WTC11 (cell line): ENCODE results near the gene SLC1A3. TPM values are rescaled to one million over a fixed set of nuclear protein-coding genes. Genes with fewer than 3 reads are reported as not detected.

Experiments
- ATAC-seq: fragments of 200-7000 bp; cut with Tn5 transposase; 2 replicates; pipeline ENCODE4 v1.10.0; 2021; ENCODE audit warnings: mild to moderate bottlenecking, moderate library complexity
- CTCF ChIA-PET: fragments of 300-600 bp; sonication (Branson Sonifier 250); formaldehyde crosslinking; loops from one replicate; lab custom pipeline; 2021; ENCODE audit warnings: antibody characterized with exemption; lab: Charles Lee
- POLR2A ChIA-PET: fragments of 350-600 bp; sonication (Branson Sonifier 250); formaldehyde crosslinking; loops from one replicate; lab custom pipeline; 2021; ENCODE audit warnings: antibody characterized with exemption; lab: Charles Lee
- DNase-seq: peaks from one replicate; pipeline ENCODE4 v3.0.0; 2021; ENCODE audit warnings: low spot score
- H3K27ac Mint-ChIP-seq: 2 replicates; pipeline ENCODE4 v1.8.0; 2021; ENCODE audit warnings: mixed read lengths
- H3K27me3 Mint-ChIP-seq: 2 replicates; pipeline ENCODE4 v1.8.0; 2021; ENCODE audit warnings: low read depth, mild to moderate bottlenecking, moderate library complexity, mixed read lengths
- H3K36me3 Mint-ChIP-seq: 2 replicates; pipeline ENCODE4 v1.8.0; 2021; ENCODE audit warnings: mixed read lengths
- H3K4me1 Mint-ChIP-seq: 2 replicates; pipeline ENCODE4 v1.8.0; 2022; ENCODE audit warnings: mixed read lengths
- H3K4me3 Mint-ChIP-seq: 2 replicates; pipeline ENCODE4 v1.8.0; 2021; ENCODE audit warnings: mild to moderate bottlenecking, moderate library complexity, mixed read lengths
- H3K9me3 Mint-ChIP-seq: 2 replicates; pipeline ENCODE4 v1.8.0; 2021; ENCODE audit warnings: mixed read lengths
- CBFB ChIP-seq: sonication (generic); formaldehyde crosslinking; IDR thresholded peaks from 2 replicates; pipeline ENCODE4 v1.8.1; 2022; ENCODE audit warnings: mild to moderate bottlenecking, low read depth, missing genetic modification reagents
- CREB1 ChIP-seq: sonication (generic); formaldehyde crosslinking; IDR thresholded peaks from 2 replicates; pipeline ENCODE4 v1.8.0; 2023; ENCODE audit warnings: mild to moderate bottlenecking, missing genetic modification reagents
- EMX1 ChIP-seq: fragments of 250-450 bp; sonication (Bioruptor Pico); IDR thresholded peaks from 2 replicates; pipeline ENCODE4 v1.8.0; 2021; ENCODE audit warnings: mild to moderate bottlenecking
- FOXJ3 ChIP-seq: sonication (generic); formaldehyde crosslinking; IDR thresholded peaks from 2 replicates; pipeline ENCODE4 v1.9.0; 2021; ENCODE audit warnings: missing genetic modification reagents, mild to moderate bottlenecking, borderline replicate concordance
- GRHL2 ChIP-seq: fragments of 250-450 bp; sonication (Bioruptor Pico); IDR thresholded peaks from 2 replicates; pipeline ENCODE4 v1.8.0; 2022; ENCODE audit warnings: mild to moderate bottlenecking, moderate library complexity; ENCODE audit not compliant: insufficient replicate concordance, severe bottlenecking
- HMGA2 ChIP-seq: fragments of 250-450 bp; sonication (Bioruptor Pico); IDR thresholded peaks from 2 replicates; pipeline ENCODE4 v1.4.0; 2021; ENCODE audit warnings: mild to moderate bottlenecking, moderate library complexity
- IRF2 ChIP-seq: sonication (generic); formaldehyde crosslinking; IDR thresholded peaks from 2 replicates; pipeline ENCODE4 v1.8.0; 2022; ENCODE audit warnings: low read depth, missing genetic modification reagents, borderline replicate concordance
- MYBL2 ChIP-seq: sonication (generic); formaldehyde crosslinking; IDR thresholded peaks from 2 replicates; pipeline ENCODE4 v1.8.1; 2023; ENCODE audit warnings: mild to moderate bottlenecking, moderate library complexity, missing genetic modification reagents
- OVOL2 ChIP-seq: fragments of 250-450 bp; sonication (Bioruptor Pico); IDR thresholded peaks from 2 replicates; pipeline ENCODE4 v1.9.0; 2021; ENCODE audit warnings: mild to moderate bottlenecking, borderline replicate concordance
- RELA ChIP-seq: sonication (generic); formaldehyde crosslinking; IDR thresholded peaks from 2 replicates; pipeline ENCODE4 v1.8.1; 2022; ENCODE audit warnings: missing genetic modification reagents, mild to moderate bottlenecking, borderline replicate concordance
- ZNF219 ChIP-seq: sonication (generic); formaldehyde crosslinking; IDR thresholded peaks from 2 replicates; pipeline ENCODE4 v1.8.0; 2023; ENCODE audit warnings: missing genetic modification reagents, mild to moderate bottlenecking, borderline replicate concordance
- total RNA-seq: library from RNA; stranded (reverse); gene quantifications from 3 replicates; pipeline ENCODE4 v1.2.3, GENCODE V29; 2021
- TF ChIP-seq, protein P1 (sequence below): sonication (generic); formaldehyde crosslinking; conservative IDR thresholded peaks from 2 replicates; pipeline ENCODE4 v1.8.1; 2023; ENCODE audit warnings: mild to moderate bottlenecking, low read depth, missing genetic modification reagents, moderate library complexity
- TF ChIP-seq, protein P2 (sequence below): sonication (generic); formaldehyde crosslinking; IDR thresholded peaks from 2 replicates; pipeline ENCODE4 v1.8.1; 2022; ENCODE audit warnings: low read depth, missing genetic modification reagents, borderline replicate concordance
- TF ChIP-seq, protein P3 (sequence below): sonication (generic); formaldehyde crosslinking; IDR thresholded peaks from 2 replicates; pipeline ENCODE4 v1.8.0; 2023; ENCODE audit warnings: missing genetic modification reagents
- TF ChIP-seq, protein P4 (sequence below): fragments of 250-450 bp; sonication (Bioruptor Pico); IDR thresholded peaks from 2 replicates; pipeline ENCODE4 v1.9.0; 2021; ENCODE audit warnings: mild to moderate bottlenecking, borderline replicate concordance
- TF ChIP-seq, protein P5 (sequence below): fragments of 250-450 bp; sonication (Bioruptor Pico); IDR thresholded peaks from 2 replicates; pipeline ENCODE4 v2.1.2; 2022; ENCODE audit warnings: mild to moderate bottlenecking, moderate library complexity
- TF ChIP-seq, protein P6 (sequence below): sonication (generic); formaldehyde crosslinking; conservative IDR thresholded peaks from 2 replicates; pipeline ENCODE4 v1.8.1; 2022; ENCODE audit warnings: mild to moderate bottlenecking, missing genetic modification reagents

Gene SLC1A3
- total RNA-seq, 1 experiment from 2014 or later, result 77.9 TPM

DNA sequence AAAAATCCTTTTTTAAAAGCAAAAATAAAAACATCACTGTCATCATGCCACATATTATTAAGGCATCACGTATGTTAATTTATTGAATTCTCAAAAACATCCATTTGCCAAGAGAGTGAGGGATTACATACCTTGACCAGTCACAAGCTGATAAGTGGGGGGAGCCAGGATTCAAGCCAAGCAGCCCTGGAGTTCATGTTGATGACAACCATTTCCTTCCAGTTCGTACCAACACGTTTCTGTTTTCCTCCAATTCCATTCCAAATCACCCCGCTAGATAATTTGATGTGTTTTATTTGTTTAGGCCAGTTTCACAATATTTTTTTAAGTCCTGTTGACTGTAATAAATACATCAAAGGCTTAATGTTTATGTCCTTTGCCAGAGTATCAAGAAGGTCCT lies 53.0 kb downstream of the SLC1A3 start:
- H3K9me3 Mint-ChIP-seq, result no peaks in the 10 kb centered on the region
- H3K4me1 Mint-ChIP-seq, result peaks cover 62% of the 10 kb centered on the region
- no peak overlapping the region for H3K4me3 Mint-ChIP-seq
- TF ChIP-seq CBFB (CRISPR knock-in tag) (no peak), ZNF219 (CRISPR knock-in tag) (no peak), MYBL2 (CRISPR knock-in tag) (no peak), GRHL2 (CRISPR knock-in tag) (no peak), RELA (CRISPR knock-in tag) (no peak), EMX1 (CRISPR knock-in tag) (no peak), HMGA2 (CRISPR knock-in tag) (no peak), FOXJ3 (CRISPR knock-in tag) (no peak), CREB1 (CRISPR knock-in tag) (no peak), IRF2 (CRISPR knock-in tag) (no peak), OVOL2 (no peak)
- TF ChIP-seq, protein P1, sequence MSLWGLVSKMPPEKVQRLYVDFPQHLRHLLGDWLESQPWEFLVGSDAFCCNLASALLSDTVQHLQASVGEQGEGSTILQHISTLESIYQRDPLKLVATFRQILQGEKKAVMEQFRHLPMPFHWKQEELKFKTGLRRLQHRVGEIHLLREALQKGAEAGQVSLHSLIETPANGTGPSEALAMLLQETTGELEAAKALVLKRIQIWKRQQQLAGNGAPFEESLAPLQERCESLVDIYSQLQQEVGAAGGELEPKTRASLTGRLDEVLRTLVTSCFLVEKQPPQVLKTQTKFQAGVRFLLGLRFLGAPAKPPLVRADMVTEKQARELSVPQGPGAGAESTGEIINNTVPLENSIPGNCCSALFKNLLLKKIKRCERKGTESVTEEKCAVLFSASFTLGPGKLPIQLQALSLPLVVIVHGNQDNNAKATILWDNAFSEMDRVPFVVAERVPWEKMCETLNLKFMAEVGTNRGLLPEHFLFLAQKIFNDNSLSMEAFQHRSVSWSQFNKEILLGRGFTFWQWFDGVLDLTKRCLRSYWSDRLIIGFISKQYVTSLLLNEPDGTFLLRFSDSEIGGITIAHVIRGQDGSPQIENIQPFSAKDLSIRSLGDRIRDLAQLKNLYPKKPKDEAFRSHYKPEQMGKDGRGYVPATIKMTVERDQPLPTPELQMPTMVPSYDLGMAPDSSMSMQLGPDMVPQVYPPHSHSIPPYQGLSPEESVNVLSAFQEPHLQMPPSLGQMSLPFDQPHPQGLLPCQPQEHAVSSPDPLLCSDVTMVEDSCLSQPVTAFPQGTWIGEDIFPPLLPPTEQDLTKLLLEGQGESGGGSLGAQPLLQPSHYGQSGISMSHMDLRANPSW (CRISPR knock-in tag), result no peak
- TF ChIP-seq, protein P2, sequence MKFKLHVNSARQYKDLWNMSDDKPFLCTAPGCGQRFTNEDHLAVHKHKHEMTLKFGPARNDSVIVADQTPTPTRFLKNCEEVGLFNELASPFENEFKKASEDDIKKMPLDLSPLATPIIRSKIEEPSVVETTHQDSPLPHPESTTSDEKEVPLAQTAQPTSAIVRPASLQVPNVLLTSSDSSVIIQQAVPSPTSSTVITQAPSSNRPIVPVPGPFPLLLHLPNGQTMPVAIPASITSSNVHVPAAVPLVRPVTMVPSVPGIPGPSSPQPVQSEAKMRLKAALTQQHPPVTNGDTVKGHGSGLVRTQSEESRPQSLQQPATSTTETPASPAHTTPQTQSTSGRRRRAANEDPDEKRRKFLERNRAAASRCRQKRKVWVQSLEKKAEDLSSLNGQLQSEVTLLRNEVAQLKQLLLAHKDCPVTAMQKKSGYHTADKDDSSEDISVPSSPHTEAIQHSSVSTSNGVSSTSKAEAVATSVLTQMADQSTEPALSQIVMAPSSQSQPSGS, result no peak
- TF ChIP-seq, protein P3, sequence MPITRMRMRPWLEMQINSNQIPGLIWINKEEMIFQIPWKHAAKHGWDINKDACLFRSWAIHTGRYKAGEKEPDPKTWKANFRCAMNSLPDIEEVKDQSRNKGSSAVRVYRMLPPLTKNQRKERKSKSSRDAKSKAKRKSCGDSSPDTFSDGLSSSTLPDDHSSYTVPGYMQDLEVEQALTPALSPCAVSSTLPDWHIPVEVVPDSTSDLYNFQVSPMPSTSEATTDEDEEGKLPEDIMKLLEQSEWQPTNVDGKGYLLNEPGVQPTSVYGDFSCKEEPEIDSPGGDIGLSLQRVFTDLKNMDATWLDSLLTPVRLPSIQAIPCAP (CRISPR knock-in tag), result no peak
- TF ChIP-seq, protein P4, sequence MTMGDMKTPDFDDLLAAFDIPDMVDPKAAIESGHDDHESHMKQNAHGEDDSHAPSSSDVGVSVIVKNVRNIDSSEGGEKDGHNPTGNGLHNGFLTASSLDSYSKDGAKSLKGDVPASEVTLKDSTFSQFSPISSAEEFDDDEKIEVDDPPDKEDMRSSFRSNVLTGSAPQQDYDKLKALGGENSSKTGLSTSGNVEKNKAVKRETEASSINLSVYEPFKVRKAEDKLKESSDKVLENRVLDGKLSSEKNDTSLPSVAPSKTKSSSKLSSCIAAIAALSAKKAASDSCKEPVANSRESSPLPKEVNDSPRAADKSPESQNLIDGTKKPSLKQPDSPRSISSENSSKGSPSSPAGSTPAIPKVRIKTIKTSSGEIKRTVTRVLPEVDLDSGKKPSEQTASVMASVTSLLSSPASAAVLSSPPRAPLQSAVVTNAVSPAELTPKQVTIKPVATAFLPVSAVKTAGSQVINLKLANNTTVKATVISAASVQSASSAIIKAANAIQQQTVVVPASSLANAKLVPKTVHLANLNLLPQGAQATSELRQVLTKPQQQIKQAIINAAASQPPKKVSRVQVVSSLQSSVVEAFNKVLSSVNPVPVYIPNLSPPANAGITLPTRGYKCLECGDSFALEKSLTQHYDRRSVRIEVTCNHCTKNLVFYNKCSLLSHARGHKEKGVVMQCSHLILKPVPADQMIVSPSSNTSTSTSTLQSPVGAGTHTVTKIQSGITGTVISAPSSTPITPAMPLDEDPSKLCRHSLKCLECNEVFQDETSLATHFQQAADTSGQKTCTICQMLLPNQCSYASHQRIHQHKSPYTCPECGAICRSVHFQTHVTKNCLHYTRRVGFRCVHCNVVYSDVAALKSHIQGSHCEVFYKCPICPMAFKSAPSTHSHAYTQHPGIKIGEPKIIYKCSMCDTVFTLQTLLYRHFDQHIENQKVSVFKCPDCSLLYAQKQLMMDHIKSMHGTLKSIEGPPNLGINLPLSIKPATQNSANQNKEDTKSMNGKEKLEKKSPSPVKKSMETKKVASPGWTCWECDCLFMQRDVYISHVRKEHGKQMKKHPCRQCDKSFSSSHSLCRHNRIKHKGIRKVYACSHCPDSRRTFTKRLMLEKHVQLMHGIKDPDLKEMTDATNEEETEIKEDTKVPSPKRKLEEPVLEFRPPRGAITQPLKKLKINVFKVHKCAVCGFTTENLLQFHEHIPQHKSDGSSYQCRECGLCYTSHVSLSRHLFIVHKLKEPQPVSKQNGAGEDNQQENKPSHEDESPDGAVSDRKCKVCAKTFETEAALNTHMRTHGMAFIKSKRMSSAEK, result no peak
- TF ChIP-seq, protein P5, sequence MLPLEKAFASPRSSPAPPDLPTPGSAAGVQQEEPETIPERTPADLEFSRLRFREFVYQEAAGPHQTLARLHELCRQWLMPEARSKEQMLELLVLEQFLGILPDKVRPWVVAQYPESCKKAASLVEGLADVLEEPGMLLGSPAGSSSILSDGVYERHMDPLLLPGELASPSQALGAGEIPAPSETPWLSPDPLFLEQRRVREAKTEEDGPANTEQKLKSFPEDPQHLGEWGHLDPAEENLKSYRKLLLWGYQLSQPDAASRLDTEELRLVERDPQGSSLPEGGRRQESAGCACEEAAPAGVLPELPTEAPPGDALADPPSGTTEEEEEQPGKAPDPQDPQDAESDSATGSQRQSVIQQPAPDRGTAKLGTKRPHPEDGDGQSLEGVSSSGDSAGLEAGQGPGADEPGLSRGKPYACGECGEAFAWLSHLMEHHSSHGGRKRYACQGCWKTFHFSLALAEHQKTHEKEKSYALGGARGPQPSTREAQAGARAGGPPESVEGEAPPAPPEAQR (CRISPR knock-in tag), result no peak
- TF ChIP-seq, protein P6, sequence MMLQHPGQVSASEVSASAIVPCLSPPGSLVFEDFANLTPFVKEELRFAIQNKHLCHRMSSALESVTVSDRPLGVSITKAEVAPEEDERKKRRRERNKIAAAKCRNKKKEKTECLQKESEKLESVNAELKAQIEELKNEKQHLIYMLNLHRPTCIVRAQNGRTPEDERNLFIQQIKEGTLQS (CRISPR knock-in tag), result no peak
- peaks cover 10% of the 10 kb centered on the region for H3K36me3 Mint-ChIP-seq
- no peak for ATAC-seq
- H3K27me3 Mint-ChIP-seq, result no peaks in the 10 kb centered on the region
- no peak for DNase-seq
- ChIA-PET POLR2A (no interaction called here), CTCF (no interaction called here)
- H3K27ac Mint-ChIP-seq, result no peak overlapping the region
